Gastrocnemius medialis (tissue), 4 donors: ENCODE measurements around the gene CFAP221. TPM values are rescaled to one million over a fixed set of nuclear protein-coding genes. Genes with fewer than 3 reads are reported as not detected.
A peak's percentile ranks its signal among the peaks of the same experiment; 100 is the strongest.

ENCODE experiments used
- ATAC-seq, 2 donors: fragments of 150-250 bp; one replicate each; pipeline ENCODE4 v1.9.1; 2016
- DNase-seq, 2 donors: peaks; one replicate each; pipeline ENCODE4 v3.0.0-alpha.2; 2019
- H3K27ac ChIP-seq, 4 donors: fragments of 200-600 bp; sonication (generic); 1 replicate in 1 of 4; 2 replicates in 3 of 4; pipeline ENCODE4 v1.5.1; 2016 to 2018; ENCODE audit warnings: mild to moderate bottlenecking in 2 of 4, moderate library complexity in 1 of 4
- H3K27me3 ChIP-seq, 3 donors: fragments of 200-600 bp; sonication (generic) in 2 of 3; 1 replicate in 1 of 3; 2 replicates in 2 of 3; pipeline versions ENCODE4 v1.5.1 to v1.6.0; 2016 to 2019; ENCODE audit warnings: mild to moderate bottlenecking in 1 of 3, moderate library complexity in 1 of 3
- H3K36me3 ChIP-seq, 2 donors: fragments of 200-600 bp; sonication (generic) in 1 of 2; one replicate each; pipeline ENCODE4 v1.5.1; 2017 to 2018
- H3K4me1 ChIP-seq, 2 donors: fragments of 200-600 bp; sonication (generic) in 1 of 2; one replicate each; pipeline ENCODE4 v1.5.1; 2016 to 2017; ENCODE audit warnings: mild to moderate bottlenecking in 2 of 2
- H3K4me3 ChIP-seq, 4 donors: fragments of 200-600 bp; sonication (generic) in 3 of 4; 1 replicate in 1 of 4; 2 replicates in 3 of 4; pipeline ENCODE4 v1.5.1; 2016 to 2019; ENCODE audit warnings: mild to moderate bottlenecking in 2 of 4
- H3K9me3 ChIP-seq, 3 donors: fragments of 200-600 bp; sonication (generic) in 2 of 3; 1 replicate in 1 of 3; 2 replicates in 2 of 3; pipeline ENCODE4 v1.5.1; 2016 to 2019
- CTCF ChIP-seq, 5 experiments: fragments of 450-650 bp in 3 of 5; fragments of 200-600 bp in 2 of 5; sonication (generic) in 2 of 5; IDR thresholded peaks in 4 of 5; conservative IDR thresholded peaks in 1 of 5; 1 replicate in 4 of 5; 2 replicates in 1 of 5; pipeline ENCODE4 v1.5.1; 2016 to 2019; ENCODE audit warnings: antibody characterized with exemption in 5 of 5, mild to moderate bottlenecking in 3 of 5, moderate library complexity in 3 of 5
- POLR2A ChIP-seq, 2 donors: fragments of 450-650 bp; IDR thresholded peaks; one replicate each; pipeline ENCODE4 v1.6.1; 2017; ENCODE audit warnings: antibody characterized with exemption in 2 of 2, mild to moderate bottlenecking in 2 of 2, moderate library complexity in 2 of 2
- in situ Hi-C, 4 donors: fragments of 200-750 bp; cut with MboI; loops; one replicate each; pipeline versions ENCODE4 v1.15.0 to v1.8.0; 2017; ENCODE audit warnings: low sequenced_read_pairs in 4 of 4
- intact Hi-C: fragments of 100-400 bp; cut with DNase I; formaldehyde crosslinking; loops from one replicate; pipeline ENCODE4 v1.15.1; 2023; ENCODE audit warnings: low total_unique reads
- total RNA-seq, 4 donors: library from RNA; depleted of rRNA; stranded (reverse); fragments of >200 nt; gene quantifications; one replicate each; pipeline versions ENCODE4 v1.1.0 to v1.2.3, GENCODE V29; 2016

Gene CFAP221
- total RNA-seq, 4 donors from 2014 or later, result not detected

GRCh38 chr2:119548516-119549120, 4.4 kb downstream of the CFAP221 start:
- no peak for DNase-seq
- TF ChIP-seq CTCF (IDR thresholded peaks at IDR 0.05 in 4 of 5, conservative IDR thresholded peaks at IDR 0.05 in 1 of 5) (no peak), POLR2A (IDR thresholded peaks at IDR 0.05) (no peak)
- no peak overlapping the region for H3K4me3 ChIP-seq
- ATAC-seq, result no peak
- intact Hi-C loops, result no loop called here
- H3K27me3 ChIP-seq, result no peaks in the 10 kb centered on the region
- H3K36me3 ChIP-seq, result no peaks in the 10 kb centered on the region
- H3K4me1 ChIP-seq, result peaks cover 17 to 23% of the 10 kb centered on the region in 2 donors
- no peaks in the 10 kb centered on the region for H3K9me3 ChIP-seq
- in situ Hi-C loops, result no loop called here
- H3K27ac ChIP-seq, result peak overlapping the region; percentile 42 to 77 (median 64)

GRCh38 chr2:119549241-119549640, 5.0 kb downstream of the CFAP221 start:
- Histone ChIP-seq H3K27ac (peak overlapping the region; percentile 42 to 77 (median 64)), H3K4me1 (peaks cover 17 to 20% of the 10 kb centered on the region in 2 donors), H3K27me3 (no peaks in the 10 kb centered on the region), H3K9me3 (no peaks in the 10 kb centered on the region), H3K4me3 (no peak overlapping the region), H3K36me3 (no peaks in the 10 kb centered on the region)
- DNase-seq (peak; percentile 56 to 68), ATAC-seq (peak; percentile 98 to 100)
- intact Hi-C loops, result no loop called here
- TF ChIP-seq CTCF (IDR thresholded peaks at IDR 0.05 in 4 of 5, conservative IDR thresholded peaks at IDR 0.05 in 1 of 5) (no peak), POLR2A (IDR thresholded peaks at IDR 0.05) (no peak)
- in situ Hi-C loops, result no loop called here

GRCh38 chr2:119550346-119550745, 6.1 kb downstream of the CFAP221 start:
- no peak for TF ChIP-seq CTCF (IDR thresholded peaks at IDR 0.05 in 4 of 5, conservative IDR thresholded peaks at IDR 0.05 in 1 of 5)
- TF ChIP-seq POLR2A (IDR thresholded peaks at IDR 0.05), result no peak
- H3K9me3 ChIP-seq, result no peaks in the 10 kb centered on the region
- DNase-seq, result no peak
- H3K27me3 ChIP-seq, result no peaks in the 10 kb centered on the region
- H3K27ac ChIP-seq, result no peak overlapping the region
- intact Hi-C loops, result no loop called here
- no peak for ATAC-seq
- no peaks in the 10 kb centered on the region for H3K36me3 ChIP-seq
- peaks cover 15 to 17% of the 10 kb centered on the region in 2 donors for H3K4me1 ChIP-seq
- no peak overlapping the region for H3K4me3 ChIP-seq
- in situ Hi-C loops, result no loop called here

GRCh38 chr2:119550856-119551255, 6.6 kb downstream of the CFAP221 start:
- Histone ChIP-seq H3K4me3 (no peak overlapping the region), H3K4me1 (peaks cover 15 to 17% of the 10 kb centered on the region in 2 donors), H3K36me3 (no peaks in the 10 kb centered on the region), H3K27ac (no peak overlapping the region), H3K27me3 (no peaks in the 10 kb centered on the region), H3K9me3 (no peaks in the 10 kb centered on the region)
- DNase-seq (no peak), ATAC-seq (no peak)
- intact Hi-C loops (no loop called here), in situ Hi-C loops (no loop called here)
- TF ChIP-seq CTCF (IDR thresholded peaks at IDR 0.05 in 4 of 5, conservative IDR thresholded peaks at IDR 0.05 in 1 of 5) (no peak), POLR2A (IDR thresholded peaks at IDR 0.05) (no peak)

GRCh38 chr2:119552902-119553301, 8.7 kb downstream of the CFAP221 start:
- in situ Hi-C loops, result no loop called here
- peaks cover 15 to 17% of the 10 kb centered on the region in 2 donors for H3K4me1 ChIP-seq
- TF ChIP-seq CTCF (IDR thresholded peaks at IDR 0.05 in 4 of 5, conservative IDR thresholded peaks at IDR 0.05 in 1 of 5), result no peak
- H3K36me3 ChIP-seq, result no peaks in the 10 kb centered on the region
- no peaks in the 10 kb centered on the region for H3K9me3 ChIP-seq
- DNase-seq (no peak), ATAC-seq (no peak)
- no peak overlapping the region for H3K27ac ChIP-seq
- intact Hi-C loops, result no loop called here
- H3K4me3 ChIP-seq, result no peak overlapping the region
- H3K27me3 ChIP-seq, result no peaks in the 10 kb centered on the region
